ENCODE data around the gene ACER3. TPM values are rescaled to one million over a fixed set of nuclear protein-coding genes. Genes with fewer than 3 reads are reported as not detected.

The ACER3 gene
- polyA plus RNA-seq, 1 donor from 2014 or later: 14.9 TPM

DNA sequence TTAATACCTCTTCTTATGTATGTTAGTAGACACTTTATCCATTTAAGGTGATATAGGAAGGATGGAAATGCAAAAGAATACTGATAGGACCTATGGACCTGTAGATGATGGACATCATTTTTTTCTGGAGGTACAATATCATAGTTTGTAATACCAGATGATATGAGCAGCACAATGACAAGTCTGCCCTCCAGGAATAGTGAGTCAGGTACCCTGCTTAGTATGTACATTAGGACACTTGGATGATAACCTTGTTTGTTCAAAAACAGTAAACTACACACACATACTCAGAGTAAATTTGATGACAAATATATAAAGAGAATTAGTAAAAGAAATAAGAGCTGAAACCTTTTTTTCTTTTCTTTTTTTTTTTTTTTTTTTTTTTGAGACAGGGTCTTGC, 114.8 kb downstream of the ACER3 start:
- Histone ChIP-seq H3K27ac (ENCODE audit: low read length) (no peak overlapping the region), H3K4me3 (ENCODE audit: low read length) (no peak overlapping the region), H3K9me3 (ENCODE audit: low read length) (no peaks in the 10 kb centered on the region), H3K9ac (ENCODE audit: low read length) (no peak overlapping the region), H3K79me2 (replicated peaks; ENCODE audit: insufficient read depth, low read length) (no peaks in the 10 kb centered on the region), H3F3A (ENCODE audit: insufficient read depth, low read length, poor library complexity, severe bottlenecking) (no peaks in the 10 kb centered on the region), H4K20me1 (ENCODE audit: insufficient read depth) (no peaks in the 10 kb centered on the region), H3K4me2 (ENCODE audit: low read length) (no peak overlapping the region), H2AFZ (ENCODE audit: low read depth, low read length) (no peak overlapping the region), H3K36me3 (ENCODE audit: insufficient read depth, low read length) (no peaks in the 10 kb centered on the region), H3K27me3 (ENCODE audit: insufficient read depth, low read depth, low read length) (no peaks in the 10 kb centered on the region), H3K9me2 (ENCODE audit: insufficient read depth, low read length) (no peaks in the 10 kb centered on the region)
- TF ChIP-seq EZH2 (IDR thresholded peaks at IDR 0.05; ENCODE audit: borderline replicate concordance, insufficient read depth, low read length, poor library complexity, severe bottlenecking) (no peak), RAD21 (conservative IDR thresholded peaks at IDR 0.05) (no peak), TAF1 (IDR thresholded peaks at IDR 0.05; ENCODE audit: low read depth) (no peak), CTCF (IDR thresholded peaks at IDR 0.05; ENCODE audit: poor library complexity, severe bottlenecking) (no peak), POLR2AphosphoS5 (IDR thresholded peaks at IDR 0.05) (no peak), MXI1 (conservative IDR thresholded peaks at IDR 0.05; ENCODE audit: poor library complexity, severe bottlenecking) (no peak), SMC3 (conservative IDR thresholded peaks at IDR 0.05; ENCODE audit: poor library complexity) (no peak), EP300 (conservative IDR thresholded peaks at IDR 0.05; ENCODE audit: poor library complexity, severe bottlenecking) (no peak)
- TF ChIP-seq, protein P1, sequence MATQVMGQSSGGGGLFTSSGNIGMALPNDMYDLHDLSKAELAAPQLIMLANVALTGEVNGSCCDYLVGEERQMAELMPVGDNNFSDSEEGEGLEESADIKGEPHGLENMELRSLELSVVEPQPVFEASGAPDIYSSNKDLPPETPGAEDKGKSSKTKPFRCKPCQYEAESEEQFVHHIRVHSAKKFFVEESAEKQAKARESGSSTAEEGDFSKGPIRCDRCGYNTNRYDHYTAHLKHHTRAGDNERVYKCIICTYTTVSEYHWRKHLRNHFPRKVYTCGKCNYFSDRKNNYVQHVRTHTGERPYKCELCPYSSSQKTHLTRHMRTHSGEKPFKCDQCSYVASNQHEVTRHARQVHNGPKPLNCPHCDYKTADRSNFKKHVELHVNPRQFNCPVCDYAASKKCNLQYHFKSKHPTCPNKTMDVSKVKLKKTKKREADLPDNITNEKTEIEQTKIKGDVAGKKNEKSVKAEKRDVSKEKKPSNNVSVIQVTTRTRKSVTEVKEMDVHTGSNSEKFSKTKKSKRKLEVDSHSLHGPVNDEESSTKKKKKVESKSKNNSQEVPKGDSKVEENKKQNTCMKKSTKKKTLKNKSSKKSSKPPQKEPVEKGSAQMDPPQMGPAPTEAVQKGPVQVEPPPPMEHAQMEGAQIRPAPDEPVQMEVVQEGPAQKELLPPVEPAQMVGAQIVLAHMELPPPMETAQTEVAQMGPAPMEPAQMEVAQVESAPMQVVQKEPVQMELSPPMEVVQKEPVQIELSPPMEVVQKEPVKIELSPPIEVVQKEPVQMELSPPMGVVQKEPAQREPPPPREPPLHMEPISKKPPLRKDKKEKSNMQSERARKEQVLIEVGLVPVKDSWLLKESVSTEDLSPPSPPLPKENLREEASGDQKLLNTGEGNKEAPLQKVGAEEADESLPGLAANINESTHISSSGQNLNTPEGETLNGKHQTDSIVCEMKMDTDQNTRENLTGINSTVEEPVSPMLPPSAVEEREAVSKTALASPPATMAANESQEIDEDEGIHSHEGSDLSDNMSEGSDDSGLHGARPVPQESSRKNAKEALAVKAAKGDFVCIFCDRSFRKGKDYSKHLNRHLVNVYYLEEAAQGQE (IDR thresholded peaks at IDR 0.05; ENCODE audit: borderline replicate concordance): no peak

DNA sequence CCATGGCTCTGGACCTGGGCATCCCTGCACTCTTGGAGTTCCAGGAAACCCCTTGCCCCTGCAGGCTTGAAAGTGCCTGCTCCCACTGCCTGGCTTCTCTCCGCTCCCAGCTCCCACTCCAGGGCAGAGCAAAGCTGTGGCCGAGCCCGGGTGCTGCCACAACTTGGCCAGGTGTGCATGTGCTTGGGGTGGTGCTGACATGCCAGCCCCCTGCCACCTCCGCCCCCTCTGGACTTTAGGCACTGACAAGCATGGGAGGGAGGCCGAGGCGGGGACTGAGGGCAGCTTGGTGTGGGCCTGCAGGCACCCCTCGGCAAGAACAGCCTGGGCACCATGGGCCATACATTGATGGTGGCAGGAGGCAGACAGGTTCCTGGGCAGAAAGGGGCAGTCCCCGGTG, 117.1 kb downstream of the ACER3 start:
- Histone ChIP-seq H3K9ac (ENCODE audit: low read length) (no peak overlapping the region), H3F3A (ENCODE audit: insufficient read depth, low read length, poor library complexity, severe bottlenecking) (no peaks in the 10 kb centered on the region), H3K79me2 (replicated peaks; ENCODE audit: insufficient read depth, low read length) (no peaks in the 10 kb centered on the region), H3K36me3 (ENCODE audit: insufficient read depth, low read length) (no peaks in the 10 kb centered on the region), H3K9me3 (ENCODE audit: low read length) (no peaks in the 10 kb centered on the region), H3K27ac (ENCODE audit: low read length) (no peak overlapping the region), H2AFZ (ENCODE audit: low read depth, low read length) (no peak overlapping the region), H3K27me3 (ENCODE audit: insufficient read depth, low read depth, low read length) (no peaks in the 10 kb centered on the region), H4K20me1 (ENCODE audit: insufficient read depth) (no peaks in the 10 kb centered on the region), H3K4me2 (ENCODE audit: low read length) (no peak overlapping the region), H3K4me3 (ENCODE audit: low read length) (no peak overlapping the region), H3K9me2 (ENCODE audit: insufficient read depth, low read length) (no peaks in the 10 kb centered on the region)
- TF ChIP-seq RAD21 (conservative IDR thresholded peaks at IDR 0.05): no peak
- no peak for TF ChIP-seq TAF1 (IDR thresholded peaks at IDR 0.05; ENCODE audit: low read depth)
- TF ChIP-seq MXI1 (conservative IDR thresholded peaks at IDR 0.05; ENCODE audit: poor library complexity, severe bottlenecking): no peak
- no peak for TF ChIP-seq POLR2AphosphoS5 (IDR thresholded peaks at IDR 0.05)
- no peak for TF ChIP-seq EP300 (conservative IDR thresholded peaks at IDR 0.05; ENCODE audit: poor library complexity, severe bottlenecking)
- no peak for TF ChIP-seq CTCF (IDR thresholded peaks at IDR 0.05; ENCODE audit: poor library complexity, severe bottlenecking)
- TF ChIP-seq, protein P1 (IDR thresholded peaks at IDR 0.05; ENCODE audit: borderline replicate concordance): no peak
- no peak for TF ChIP-seq EZH2 (IDR thresholded peaks at IDR 0.05; ENCODE audit: borderline replicate concordance, insufficient read depth, low read length, poor library complexity, severe bottlenecking)
- TF ChIP-seq SMC3 (conservative IDR thresholded peaks at IDR 0.05; ENCODE audit: poor library complexity): no peak
